ENCODE data around the gene FRG2B.
"Not testable (repeated sequence)": the region's sequence is repeated elsewhere in the genome, so short reads cannot be mapped to it uniquely, and the experiment has no call there.

The FRG2B gene

GRCh38 chr10:133626695-133627094, at the start of gene FRG2B:
FRG2B (minus strand) TSS chr10:133626795; CDS start chr10:133626742, 53 bp downstream.
- not testable (repeated sequence) for DNase-seq (ENCODE audit: low read depth)

GRCh38 chr10:133667446-133667845, 40.9 kb upstream of the FRG2B start:
- DNase-seq (ENCODE audit: low read depth) = not testable (repeated sequence)

- DNase-seq (ENCODE audit: low read depth) = not testable (repeated sequence)
Measured at GRCh38 chr10:133663544-133664160, 37.1 kb upstream of the FRG2B start.

DNA sequence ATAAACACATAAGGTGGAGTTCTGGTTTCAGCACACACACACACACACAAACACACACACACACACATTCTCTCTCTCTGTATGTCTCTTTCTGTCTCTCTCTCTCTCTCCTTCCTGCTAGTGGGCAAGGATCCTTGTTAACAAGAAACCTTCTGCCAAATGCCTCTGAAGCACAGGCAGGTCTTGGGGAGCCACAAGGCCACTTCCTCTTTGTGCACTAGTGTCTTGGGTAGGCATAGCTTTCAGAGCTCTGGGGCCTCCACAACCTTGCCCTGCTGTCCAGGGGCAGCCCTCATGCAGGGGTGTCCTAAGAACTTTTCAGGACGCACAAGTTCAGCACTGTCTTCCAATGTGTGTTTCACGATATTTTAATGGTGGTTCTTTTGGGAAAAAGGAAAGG, 34.5 kb upstream of the FRG2B start:
- not testable (repeated sequence) for DNase-seq (ENCODE audit: low read depth)

GRCh38 chr10:133660516-133660915, 33.9 kb upstream of the FRG2B start:
- not testable (repeated sequence) for DNase-seq (ENCODE audit: low read depth)

- DNase-seq (ENCODE audit: low read depth) = not testable (repeated sequence)
Measured at GRCh38 chr10:133657276-133657675, 30.7 kb upstream of the FRG2B start.

DNA sequence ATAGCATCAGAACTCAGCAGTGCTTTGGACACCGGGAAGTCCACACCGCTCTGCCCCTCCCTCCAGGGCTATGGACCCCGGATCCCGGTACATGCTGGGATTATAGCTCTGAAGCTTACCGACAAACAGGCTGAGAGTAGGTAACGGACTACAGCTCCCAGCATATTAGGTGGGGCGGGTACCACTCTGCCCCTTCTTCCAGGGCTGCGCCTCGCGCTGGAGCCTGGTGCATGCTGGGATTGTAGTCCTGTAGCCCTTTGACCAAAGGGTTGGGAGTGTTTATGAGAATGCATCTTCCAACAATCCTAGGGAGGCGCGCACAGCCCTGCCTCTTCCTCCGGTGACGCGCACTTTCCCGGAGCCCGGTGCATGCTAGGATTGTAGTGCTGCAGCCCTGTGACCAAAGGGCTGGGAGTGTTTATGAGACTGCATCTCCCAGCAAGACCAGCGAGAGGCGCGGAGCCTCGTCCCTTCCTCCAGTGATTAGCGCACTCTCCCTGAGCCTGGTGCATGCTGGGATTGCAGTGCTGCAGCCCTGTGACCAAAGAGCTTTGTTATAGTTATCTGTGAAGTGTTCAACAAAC, 22.4 kb upstream of the FRG2B start:
- not testable (repeated sequence) for DNase-seq (ENCODE audit: low read depth)

DNA sequence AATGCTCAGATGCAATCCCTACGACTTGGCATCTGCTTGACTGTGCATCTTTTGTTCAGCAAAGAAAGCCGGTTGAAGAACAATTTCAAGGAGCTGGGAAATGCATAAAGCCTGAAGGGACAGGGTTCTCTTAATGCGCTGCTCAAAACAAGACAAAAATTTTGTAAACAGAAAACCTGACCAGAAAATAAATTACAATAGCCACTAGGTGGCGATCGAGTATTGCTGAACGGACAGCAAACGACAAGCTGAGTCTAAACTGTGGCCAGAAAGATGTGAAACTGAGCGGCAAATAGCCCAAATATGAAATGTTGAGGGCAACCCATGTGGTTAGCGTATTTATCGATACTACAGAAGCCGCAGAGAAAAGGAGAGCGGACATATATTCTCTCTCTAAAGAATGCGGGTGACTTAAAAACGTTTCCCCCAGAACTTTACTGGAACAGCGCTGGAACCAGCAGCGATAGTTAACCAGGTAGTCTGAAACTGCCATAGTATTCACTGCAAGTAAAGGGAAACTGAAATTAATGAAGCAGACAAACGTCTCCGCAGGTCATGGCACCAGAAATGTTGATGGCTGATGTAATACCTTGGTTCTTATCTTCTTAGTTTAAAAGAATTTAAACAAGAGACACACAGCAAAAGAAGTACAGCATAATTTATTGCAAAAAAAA, 20.6 kb upstream of the FRG2B start:
- DNase-seq (ENCODE audit: low read depth) = not testable (repeated sequence)

DNA sequence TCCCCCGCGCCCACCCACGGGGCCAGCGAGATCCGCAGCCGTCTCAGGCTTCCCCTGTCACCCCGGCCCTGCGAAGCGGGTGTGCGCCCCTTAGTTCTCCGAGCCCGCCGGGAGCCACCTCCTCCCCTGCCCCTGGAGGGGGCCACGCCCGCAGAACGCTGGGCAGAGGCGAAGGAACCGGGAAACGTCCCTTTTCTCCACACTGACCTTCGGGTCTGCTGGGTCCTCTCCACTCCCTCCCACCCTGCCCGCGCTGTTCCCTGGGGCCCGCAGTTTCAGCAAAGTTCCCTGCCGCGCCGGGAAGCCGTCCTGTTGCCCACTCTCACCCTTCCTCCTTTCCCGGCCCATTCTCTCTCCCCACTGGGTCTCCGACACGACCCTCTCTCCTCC, 11.2 kb upstream of the FRG2B start:
- DNase-seq (ENCODE audit: low read depth) = not testable (repeated sequence)

GRCh38 chr10:133637202-133637845, 10.7 kb upstream of the FRG2B start:
- DNase-seq (ENCODE audit: low read depth) = not testable (repeated sequence)

GRCh38 chr10:133630723-133631249, 4.2 kb upstream of the FRG2B start:
- DNase-seq (ENCODE audit: low read depth) = not testable (repeated sequence)

DNA sequence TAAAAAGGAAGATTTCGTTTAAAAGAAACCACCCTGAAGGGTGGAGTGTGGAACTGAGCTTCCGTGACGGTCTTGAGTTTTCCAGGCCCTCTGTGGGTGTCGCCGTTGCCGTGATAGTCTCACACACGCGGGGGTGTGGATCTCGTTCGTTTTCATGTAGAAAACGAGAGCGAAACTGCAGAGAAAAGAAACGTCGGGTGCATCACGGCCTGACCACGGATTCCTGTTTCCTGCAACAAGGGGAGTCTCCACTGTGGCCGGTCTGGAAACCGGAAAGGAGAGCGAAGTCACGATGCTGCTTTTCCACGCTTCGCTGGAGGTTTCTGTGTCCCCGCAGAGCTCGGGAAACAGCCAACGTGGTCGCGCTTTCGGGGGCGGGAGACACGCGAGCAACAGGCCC, 4.1 kb downstream of the FRG2B start:
- not testable (repeated sequence) for DNase-seq (ENCODE audit: low read depth)

DNA sequence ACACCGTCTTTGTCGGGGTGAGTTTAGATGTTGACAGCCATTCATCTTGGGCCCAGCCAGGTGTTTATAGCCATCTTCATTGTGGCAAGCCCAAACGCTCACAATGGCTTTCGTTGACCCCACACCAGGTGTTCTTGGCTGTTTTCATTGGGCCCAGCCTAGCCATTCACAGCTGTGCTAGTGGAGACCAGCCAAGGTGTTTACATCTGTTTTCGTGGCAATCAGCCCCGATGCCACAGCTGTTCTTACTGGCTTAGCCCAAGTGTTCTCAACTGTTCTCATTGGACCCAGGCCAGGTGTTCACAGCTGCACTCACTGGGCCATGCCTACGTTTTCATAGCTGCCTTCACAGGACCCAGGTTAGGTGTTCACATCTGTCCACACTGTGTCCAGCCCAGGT, 7.7 kb downstream of the FRG2B start:
- DNase-seq (ENCODE audit: low read depth) = no peak

- DNase-seq (ENCODE audit: low read depth) = no peak
Measured at GRCh38 chr10:133617196-133617595, 9.4 kb downstream of the FRG2B start.

- DNase-seq (ENCODE audit: low read depth) = no peak
Measured at GRCh38 chr10:133616371-133617130, 10.0 kb downstream of the FRG2B start.

GRCh38 chr10:133614830-133615580, 11.6 kb downstream of the FRG2B start:
- DNase-seq (ENCODE audit: low read depth) = no peak

- DNase-seq (ENCODE audit: low read depth) = no peak
Measured at GRCh38 chr10:133613699-133614098, 12.9 kb downstream of the FRG2B start.

DNA sequence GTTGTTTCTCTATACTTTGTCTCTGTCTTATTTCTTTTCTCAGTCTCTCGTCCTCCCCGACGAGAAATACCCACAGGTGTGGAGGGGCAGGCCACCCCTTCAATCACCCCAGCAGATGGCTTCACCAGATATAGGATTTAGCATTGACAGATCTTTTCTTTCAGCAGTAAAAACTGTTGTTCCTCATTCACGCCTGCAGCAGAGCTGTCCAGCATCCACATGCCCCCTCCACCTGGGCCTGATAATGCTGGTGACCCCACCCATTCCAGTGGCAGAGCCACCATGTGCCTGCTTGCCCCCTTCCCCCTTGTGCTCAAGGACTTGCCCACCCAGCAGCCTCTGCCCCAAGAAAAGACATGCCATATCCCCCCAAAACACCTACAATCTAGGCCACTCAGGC, 15.5 kb downstream of the FRG2B start:
- no peak for DNase-seq (ENCODE audit: low read depth)

- DNase-seq (ENCODE audit: low read depth) = no peak
Measured at GRCh38 chr10:133608855-133609254, 17.7 kb downstream of the FRG2B start.

DNA sequence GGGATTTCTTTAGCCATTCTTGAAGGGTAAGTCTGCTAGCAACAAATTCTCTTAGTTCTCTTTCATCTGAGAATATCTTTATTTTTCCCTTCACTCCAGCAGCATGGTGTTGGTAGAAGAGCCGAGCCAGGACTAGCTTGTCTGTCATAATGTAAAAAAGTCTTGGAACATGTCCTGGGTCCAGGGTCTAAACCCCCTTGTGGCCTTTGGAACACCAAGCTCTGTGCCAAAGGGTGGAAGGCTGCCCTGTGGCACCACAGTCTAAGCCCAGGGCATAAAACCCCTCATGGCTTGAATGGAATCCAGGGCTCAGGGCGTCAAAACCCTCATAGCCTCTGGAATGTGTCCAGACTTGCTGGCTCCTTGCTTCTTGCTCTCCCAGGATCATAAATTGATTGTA, 23.2 kb downstream of the FRG2B start:
- not testable (repeated sequence) for DNase-seq (ENCODE audit: low read depth)

GRCh38 chr10:133600657-133601056, 25.9 kb downstream of the FRG2B start:
- DNase-seq (ENCODE audit: low read depth) = no peak

Measured in HS-5 (cell line).